Keratinocyte (primary cell): Measurements from ENCODE around the gene GAREM1. TPM values are rescaled to one million over a fixed set of nuclear protein-coding genes. Genes with fewer than 3 reads are reported as not detected.

Source experiments
- DNase-seq: peaks from one replicate; pipeline ENCODE4 v3.0.0-alpha.2; 2011; ENCODE audit warnings: low read depth, missing footprints, low spot score
- FAIRE-seq: peaks from 2 replicates; lab custom pipeline; 2011; peaks lifted over from hg19 to GRCh38; lab: Jason Lieb, UNC
- H2AFZ ChIP-seq: 2 replicates; pipeline ENCODE4 v1.6.0; 2012; ENCODE audit warnings: low read length, control low read depth, inconsistent platforms; ENCODE audit not compliant: control insufficient read depth
- H3K27ac ChIP-seq: 2 replicates; pipeline ENCODE4 v1.5.1; 2011; ENCODE audit warnings: low read length; ENCODE audit not compliant: control insufficient read depth, insufficient read depth
- H3K27me3 ChIP-seq: 3 replicates; pipeline ENCODE4 v1.6.0; 2011; ENCODE audit warnings: low read length; ENCODE audit not compliant: control insufficient read depth, insufficient read depth; ENCODE audit errors: extremely low read depth
- H3K36me3 ChIP-seq, 2 experiments: 2 replicates in 1 of 2; 3 replicates in 1 of 2; pipeline ENCODE4 v1.5.1; 2011; ENCODE audit warnings: low read length in 2 of 2, mild to moderate bottlenecking in 1 of 2; ENCODE audit not compliant: control insufficient read depth in 2 of 2, insufficient read depth in 2 of 2; ENCODE audit errors: extremely low read depth in 1 of 2
- H3K4me1 ChIP-seq: 3 replicates; pipeline ENCODE4 v1.5.1; 2011; ENCODE audit warnings: low read length; ENCODE audit not compliant: control insufficient read depth, insufficient read depth; ENCODE audit errors: extremely low read depth
- H3K4me2 ChIP-seq: 3 replicates; pipeline ENCODE4 v1.6.0; 2011; ENCODE audit warnings: low read depth, low read length; ENCODE audit not compliant: control insufficient read depth, insufficient read depth; ENCODE audit errors: extremely low read depth
- H3K4me3 ChIP-seq, 3 experiments: fragments of 200-600 bp in 1 of 3; sonication (generic) in 1 of 3; 2 replicates in 2 of 3; 3 replicates in 1 of 3; pipeline ENCODE4 v1.5.1; 2011 to 2016; ENCODE audit warnings: low read length in 3 of 3, mild to moderate bottlenecking in 3 of 3, control low read depth in 2 of 3, inconsistent platforms in 1 of 3, low read depth in 1 of 3, mixed read lengths in 1 of 3, mixed run types in 1 of 3, moderate library complexity in 1 of 3; ENCODE audit not compliant: control insufficient read depth in 2 of 3, insufficient read depth in 2 of 3; ENCODE audit errors: extremely low read depth in 1 of 3
- H3K79me2 ChIP-seq: 2 replicates; pipeline ENCODE4 v1.6.0; 2012; ENCODE audit warnings: low read length; ENCODE audit not compliant: control insufficient read depth, insufficient read depth
- H3K9ac ChIP-seq: 3 replicates; pipeline ENCODE4 v1.6.0; 2011; ENCODE audit warnings: low read length; ENCODE audit not compliant: control insufficient read depth, insufficient read depth; ENCODE audit errors: extremely low read depth
- H3K9me1 ChIP-seq: 3 replicates; pipeline ENCODE4 v1.6.0; 2011; ENCODE audit warnings: low read length; ENCODE audit not compliant: control insufficient read depth, insufficient read depth; ENCODE audit errors: extremely low read depth
- H3K9me3 ChIP-seq: 2 replicates; pipeline ENCODE4 v1.5.1; 2012; ENCODE audit warnings: low read depth, low read length; ENCODE audit not compliant: control insufficient read depth
- H4K20me1 ChIP-seq: 3 replicates; pipeline ENCODE4 v1.6.0; 2011; ENCODE audit warnings: low read length; ENCODE audit not compliant: control insufficient read depth, insufficient read depth; ENCODE audit errors: extremely low read depth
- EZH2 ChIP-seq: IDR thresholded peaks from one replicate; pipeline ENCODE4 v1.6.1; 2012; ENCODE audit warnings: inconsistent platforms, mild to moderate bottlenecking, low read length, moderate library complexity
- dilution Hi-C: fragments of 300-500 bp; cut with MboI; formaldehyde crosslinking; loops from one replicate; pipeline ENCODE4 v1.7.0; 2020; ENCODE audit warnings: low sequenced_read_pairs; ENCODE audit not compliant: extremely low pct_ligation_motif_present
- polyA plus RNA-seq, 5 experiments: library from polyadenylated mRNA; depleted of rRNA in 3 of 5; stranded (reverse) in 3 of 5; stranded (forward) in 1 of 5; unstranded in 1 of 5; fragments of >200 nt; gene quantifications; 1 replicate in 1 of 5; 2 replicates in 3 of 5; 3 replicates in 1 of 5; pipeline versions ENCODE4 v1.2.1 to v1.2.3, GENCODE V29; 2011 to 2012; ENCODE audit warnings: missing spikeins in 2 of 5, low read depth in 1 of 5, low replicate concordance in 1 of 5
- TF ChIP-seq, protein P1 (sequence below), 3 experiments: IDR thresholded peaks in 1 of 3; conservative IDR thresholded peaks in 1 of 3; optimal IDR thresholded peaks in 1 of 3; 2 replicates in 2 of 3; 3 replicates in 1 of 3; pipeline versions ENCODE3 to v1.5.1; 2011; ENCODE audit warnings: low read length in 3 of 3, mild to moderate bottlenecking in 3 of 3, moderate library complexity in 2 of 3, control low read depth in 1 of 3, inconsistent platforms in 1 of 3; ENCODE audit not compliant: insufficient read depth in 2 of 3; ENCODE audit errors: extremely low read depth in 1 of 3

Gene GAREM1
- polyA plus RNA-seq, 1 donor (not counting 4 experiments of a cell fraction or from before 2014, with no cell fraction given): 3.8 TPM

DNA sequence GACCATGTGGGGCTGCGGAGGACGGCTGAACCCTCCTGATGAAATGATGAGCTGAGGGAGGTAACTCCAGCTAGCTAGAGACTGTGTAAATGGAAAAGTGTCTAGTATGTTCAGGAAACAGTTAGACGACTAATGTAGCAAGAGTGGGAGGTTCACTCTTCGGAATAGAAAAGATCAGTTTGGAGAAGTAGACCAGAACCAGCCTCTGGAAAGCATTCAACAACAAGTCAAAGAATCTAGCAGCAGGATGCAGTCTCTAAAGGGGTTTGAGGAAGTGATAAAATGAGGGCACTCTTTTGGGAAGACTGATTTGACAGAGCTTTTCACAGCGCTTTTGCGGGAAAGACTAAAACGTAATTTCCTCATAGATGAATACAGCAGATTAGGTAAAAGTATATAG, 79.6 kb downstream of the GAREM1 start:
- Histone ChIP-seq H3K9ac (no peak overlapping the region), H2AFZ (no peak overlapping the region), H3K4me2 (no peak overlapping the region), H4K20me1 (no peaks in the 10 kb centered on the region), H3K9me3 (no peaks in the 10 kb centered on the region), H3K79me2 (no peaks in the 10 kb centered on the region), H3K4me3 (no peak overlapping the region), H3K36me3 (no peaks in the 10 kb centered on the region), H3K27ac (no peak overlapping the region), H3K27me3 (no peaks in the 10 kb centered on the region), H3K4me1 (no peaks in the 10 kb centered on the region), H3K9me1 (no peaks in the 10 kb centered on the region)
- FAIRE-seq (no peak), DNase-seq (no peak)
- no peak for TF ChIP-seq EZH2
- TF ChIP-seq, protein P1, sequence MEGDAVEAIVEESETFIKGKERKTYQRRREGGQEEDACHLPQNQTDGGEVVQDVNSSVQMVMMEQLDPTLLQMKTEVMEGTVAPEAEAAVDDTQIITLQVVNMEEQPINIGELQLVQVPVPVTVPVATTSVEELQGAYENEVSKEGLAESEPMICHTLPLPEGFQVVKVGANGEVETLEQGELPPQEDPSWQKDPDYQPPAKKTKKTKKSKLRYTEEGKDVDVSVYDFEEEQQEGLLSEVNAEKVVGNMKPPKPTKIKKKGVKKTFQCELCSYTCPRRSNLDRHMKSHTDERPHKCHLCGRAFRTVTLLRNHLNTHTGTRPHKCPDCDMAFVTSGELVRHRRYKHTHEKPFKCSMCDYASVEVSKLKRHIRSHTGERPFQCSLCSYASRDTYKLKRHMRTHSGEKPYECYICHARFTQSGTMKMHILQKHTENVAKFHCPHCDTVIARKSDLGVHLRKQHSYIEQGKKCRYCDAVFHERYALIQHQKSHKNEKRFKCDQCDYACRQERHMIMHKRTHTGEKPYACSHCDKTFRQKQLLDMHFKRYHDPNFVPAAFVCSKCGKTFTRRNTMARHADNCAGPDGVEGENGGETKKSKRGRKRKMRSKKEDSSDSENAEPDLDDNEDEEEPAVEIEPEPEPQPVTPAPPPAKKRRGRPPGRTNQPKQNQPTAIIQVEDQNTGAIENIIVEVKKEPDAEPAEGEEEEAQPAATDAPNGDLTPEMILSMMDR (optimal IDR thresholded peaks at IDR 0.05 in 1 of 3, IDR thresholded peaks at IDR 0.05 in 1 of 3, conservative IDR thresholded peaks at IDR 0.05 in 1 of 3; ENCODE audit: extremely low read depth in 1 of 3, insufficient read depth in 2 of 3, low read length in 3 of 3): no peak
- dilution Hi-C loops: no loop called here

DNA sequence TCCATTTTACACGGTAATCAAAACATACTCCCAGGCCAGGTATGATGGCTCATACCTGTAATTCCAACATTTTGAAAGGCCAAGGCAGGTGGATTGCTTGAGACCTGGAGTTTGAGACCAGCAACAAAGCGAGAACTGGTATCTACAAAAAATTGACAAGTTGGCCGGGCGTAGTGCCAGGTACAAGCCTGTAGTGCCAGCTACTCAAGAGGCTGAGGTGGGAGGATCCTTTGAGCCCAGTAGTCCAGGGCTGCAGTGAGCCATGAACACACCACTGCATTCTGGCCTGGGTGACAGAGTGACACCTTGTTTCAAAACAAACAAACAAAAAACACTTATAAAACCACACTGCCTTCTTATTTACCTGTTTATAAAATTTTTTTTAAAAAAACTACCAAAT, 80.8 kb downstream of the GAREM1 start:
- H3K27me3 ChIP-seq: no peaks in the 10 kb centered on the region
- H3K9me3 ChIP-seq: no peaks in the 10 kb centered on the region

More for the DNA sequence above, 80.8 kb downstream of the GAREM1 start:
- FAIRE-seq: no peak
- DNase-seq: no peak
- no peak overlapping the region for H3K4me2 ChIP-seq
- no peaks in the 10 kb centered on the region for H3K79me2 ChIP-seq
- dilution Hi-C loops: no loop called here
- H3K4me3 ChIP-seq: no peak overlapping the region
- H3K9ac ChIP-seq: no peak overlapping the region
- no peaks in the 10 kb centered on the region for H3K9me1 ChIP-seq
- H3K4me1 ChIP-seq: no peaks in the 10 kb centered on the region
- H4K20me1 ChIP-seq: no peaks in the 10 kb centered on the region
- H2AFZ ChIP-seq: no peak overlapping the region
- no peak for TF ChIP-seq EZH2
- TF ChIP-seq, protein P1 (optimal IDR thresholded peaks at IDR 0.05 in 1 of 3, IDR thresholded peaks at IDR 0.05 in 1 of 3, conservative IDR thresholded peaks at IDR 0.05 in 1 of 3; ENCODE audit: extremely low read depth in 1 of 3, insufficient read depth in 2 of 3, low read length in 3 of 3): no peak
- no peaks in the 10 kb centered on the region for H3K36me3 ChIP-seq
- H3K27ac ChIP-seq: no peak overlapping the region
